Activated naive CD4-positive, alpha-beta T cell treated with anti-CD3 and anti-CD28 coated beads, Interleukin-2, amount 50 U/mL, for 72 hours (primary cell): Measurements from ENCODE around the gene FOXF1. TPM values are rescaled to one million over a fixed set of nuclear protein-coding genes. Genes with fewer than 3 reads are reported as not detected.

Source experiments
- ATAC-seq, 2 donors: fragments of 150-1000 bp; cut with Tn5 transposase; 2 replicates each; pipeline ENCODE4 v1.10.0; 2021; ENCODE audit warnings: mild to moderate bottlenecking in 2 of 2, moderate library complexity in 2 of 2
- DNase-seq, 2 donors: peaks; one replicate each; pipeline ENCODE4 v3.0.0; 2021 to 2022; ENCODE audit warnings: low spot score in 2 of 2
- H3K27ac Mint-ChIP-seq, 2 donors: one replicate each; pipeline ENCODE4 v1.8.0; 2022; ENCODE audit warnings: mild to moderate bottlenecking in 2 of 2, mixed read lengths in 2 of 2
- H3K36me3 Mint-ChIP-seq, 2 donors: one replicate each; pipeline ENCODE4 v1.8.0; 2022; ENCODE audit warnings: mixed read lengths in 2 of 2
- H3K9me3 Mint-ChIP-seq, 2 donors: one replicate each; pipeline ENCODE4 v1.8.0; 2022; ENCODE audit warnings: mixed read lengths in 2 of 2
- total RNA-seq, 2 donors: library from RNA; stranded (reverse); gene quantifications; one replicate each; pipeline ENCODE4 v1.2.3, GENCODE V29; 2022

The FOXF1 gene
- total RNA-seq, 2 donors from 2014 or later: not detected

DNA sequence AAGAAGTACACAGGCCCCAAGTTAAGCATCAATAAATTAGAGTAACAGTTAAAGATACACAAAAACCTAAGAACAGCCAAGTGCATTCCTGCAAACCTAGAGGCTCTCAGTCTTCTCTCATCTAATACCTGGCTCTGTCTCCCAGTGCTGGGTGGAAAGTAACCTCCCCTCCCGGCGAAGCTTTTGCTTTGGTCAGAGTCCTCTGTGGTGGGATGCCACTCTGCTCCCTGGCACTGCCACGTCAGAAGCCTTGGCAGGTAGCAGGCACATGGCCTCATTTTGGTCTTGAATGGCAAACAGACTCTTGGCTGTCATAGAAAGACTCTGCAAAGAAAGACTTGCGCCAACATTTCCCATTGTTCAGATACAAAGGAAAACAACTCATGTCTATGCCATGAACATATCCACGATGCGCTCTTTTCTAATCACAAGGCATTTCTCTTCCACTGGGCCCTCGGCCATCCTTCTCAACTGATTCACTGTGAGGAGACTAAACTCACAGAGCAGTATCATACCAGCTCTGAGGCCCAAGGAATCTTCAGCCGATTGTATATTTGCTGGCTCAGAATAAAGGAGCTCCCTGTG, 23.5 kb downstream of the FOXF1 start:
- no peak overlapping the region for H3K27ac Mint-ChIP-seq
- H3K36me3 Mint-ChIP-seq: peaks cover 4 to 5% of the 10 kb centered on the region in 2 donors
- no peak for DNase-seq
- no peaks in the 10 kb centered on the region for H3K9me3 Mint-ChIP-seq
- no peak for ATAC-seq

DNA sequence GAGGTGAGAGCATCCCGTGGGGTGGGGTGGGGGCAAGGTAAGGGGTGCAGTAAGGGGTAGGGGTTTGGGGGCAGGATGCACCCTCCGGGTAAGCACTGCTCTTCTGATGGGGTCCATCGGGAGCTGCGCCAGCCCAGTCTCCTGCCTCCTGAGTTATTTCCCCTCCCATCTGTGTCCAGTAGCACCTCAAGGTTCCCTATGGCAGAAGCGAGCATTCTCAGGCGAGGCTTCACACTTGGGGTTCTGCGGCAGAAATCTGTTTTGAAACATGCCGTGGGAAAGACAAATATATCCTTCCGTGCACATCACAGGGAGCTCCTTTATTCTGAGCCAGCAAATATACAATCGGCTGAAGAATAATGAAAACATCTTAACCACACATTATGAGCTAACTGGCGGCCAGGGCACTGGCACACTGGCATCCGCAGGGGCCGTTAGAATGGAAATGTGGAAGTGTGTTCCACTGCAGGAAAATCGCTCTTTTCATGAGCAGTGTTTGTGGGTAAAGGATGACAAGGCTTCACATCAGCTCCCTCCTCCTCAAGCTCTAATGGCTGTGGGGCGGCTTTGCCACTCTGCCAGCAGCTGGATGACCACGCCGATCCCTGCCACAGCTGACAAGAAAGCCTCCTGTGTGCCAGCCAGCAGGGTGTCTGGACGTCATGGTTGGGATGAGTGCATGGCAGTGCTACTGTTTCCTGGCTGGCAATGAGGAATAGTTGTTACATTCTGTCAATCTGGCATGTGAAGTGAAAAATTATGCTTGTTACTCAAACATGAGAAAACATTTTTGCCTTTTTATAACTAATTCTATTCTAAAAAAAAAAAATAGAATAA, 24.7 kb downstream of the FOXF1 start:
- Mint-ChIP-seq H3K36me3 (peaks cover 2% of the 10 kb centered on the region in 2 donors), H3K27ac (no peak overlapping the region), H3K9me3 (no peaks in the 10 kb centered on the region)
- no peak for ATAC-seq
- no peak for DNase-seq

DNA sequence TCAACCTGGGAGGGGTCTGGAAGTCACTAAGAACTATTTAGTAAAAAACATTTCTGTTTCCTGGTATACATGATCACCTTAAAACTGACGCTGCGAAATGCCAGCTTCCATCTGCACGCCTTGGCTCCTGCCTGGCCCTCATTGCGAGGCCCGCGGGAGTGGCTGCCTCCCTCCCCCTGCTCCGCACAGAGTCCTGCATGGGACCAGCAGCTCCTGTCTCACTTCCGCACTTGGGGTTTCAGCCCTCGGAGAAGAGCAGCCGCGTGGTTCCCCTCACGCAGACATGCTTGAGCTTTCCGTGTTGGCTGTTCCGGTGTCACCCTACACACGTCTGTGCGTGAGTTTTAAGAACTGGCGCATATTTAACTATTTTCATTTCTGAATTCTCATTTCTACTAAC, 26.3 kb downstream of the FOXF1 start:
- Mint-ChIP-seq H3K9me3 (no peaks in the 10 kb centered on the region), H3K36me3 (peaks cover 0 to 7% of the 10 kb centered on the region in 2 donors), H3K27ac (no peak overlapping the region)
- ATAC-seq (no peak), DNase-seq (no peak)

DNA sequence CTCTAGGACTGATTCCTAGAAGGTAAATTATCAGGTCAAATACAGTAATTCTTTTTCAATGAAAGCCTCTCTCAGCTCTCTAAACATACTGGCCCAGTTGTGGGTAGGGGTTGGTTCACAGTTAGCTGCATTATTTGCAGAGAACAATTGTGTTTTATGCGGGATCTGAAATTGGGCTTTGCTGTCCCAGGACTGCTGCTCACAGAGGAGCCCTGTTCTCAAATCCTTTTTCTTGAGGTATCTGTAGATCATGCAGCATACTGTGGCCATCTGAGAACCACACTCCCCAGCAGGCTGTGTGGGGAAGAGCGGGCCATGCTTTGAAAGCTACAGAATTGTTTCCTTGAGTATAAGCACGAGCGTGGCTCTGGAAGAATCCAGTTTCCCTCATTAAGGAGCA, 27.2 kb downstream of the FOXF1 start:
- DNase-seq: no peak
- Mint-ChIP-seq H3K27ac (no peak overlapping the region), H3K9me3 (no peaks in the 10 kb centered on the region), H3K36me3 (peaks cover 0 to 7% of the 10 kb centered on the region in 2 donors)
- ATAC-seq: no peak

DNA sequence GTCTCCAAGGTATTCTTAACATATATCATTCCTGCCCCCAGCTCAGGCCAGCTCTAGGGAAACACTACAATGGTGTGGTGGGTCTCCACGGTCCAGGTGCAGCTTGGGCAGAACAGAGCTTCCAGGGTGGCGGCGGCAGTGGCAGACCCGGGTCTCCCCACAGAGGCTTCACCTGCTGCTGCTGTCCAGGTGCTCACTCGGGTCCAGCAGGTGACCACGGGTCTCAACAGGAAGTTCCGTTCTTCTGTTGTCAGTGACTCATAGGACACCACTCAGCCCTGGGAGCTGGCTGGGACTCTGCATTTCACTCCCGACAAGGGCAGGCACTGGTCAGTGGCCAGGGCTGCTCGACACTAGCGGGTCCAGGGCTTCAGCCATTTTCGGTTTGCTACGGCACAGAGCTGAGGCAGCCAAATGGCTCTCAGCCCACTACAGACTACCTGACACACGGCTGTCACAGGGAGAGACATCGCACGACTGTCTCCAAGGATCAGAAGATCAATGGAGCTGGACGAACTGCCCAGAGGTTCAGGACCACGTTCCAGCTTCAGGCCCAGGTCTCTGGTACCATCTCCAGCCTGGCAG, 28.0 kb downstream of the FOXF1 start:
- peak overlapping the region in 1 of 2 donors; percentile 32 for H3K27ac Mint-ChIP-seq
- DNase-seq (no peak), ATAC-seq (no peak)
- no peaks in the 10 kb centered on the region for H3K9me3 Mint-ChIP-seq
- H3K36me3 Mint-ChIP-seq: peaks cover 0 to 7% of the 10 kb centered on the region in 2 donors

DNA sequence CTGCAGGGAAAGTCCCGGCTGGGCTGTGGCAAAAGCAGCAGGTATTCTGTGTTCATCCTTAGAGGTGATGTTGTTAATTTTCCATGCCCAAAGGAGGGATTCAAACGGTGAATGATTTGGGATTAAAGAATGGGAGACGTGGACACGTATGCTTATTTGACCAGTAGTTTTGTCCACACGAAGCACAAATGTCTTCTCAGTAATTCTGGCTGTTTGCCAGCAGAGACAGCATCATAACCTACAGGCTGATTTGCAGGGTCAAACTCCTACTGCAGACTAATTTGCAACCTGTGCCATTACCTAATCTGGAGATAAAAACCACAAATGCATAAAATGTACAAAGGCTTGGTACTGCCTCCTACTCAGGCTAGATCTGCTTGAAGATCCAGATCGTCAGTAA, 30.6 kb downstream of the FOXF1 start:
- DNase-seq: no peak
- H3K9me3 Mint-ChIP-seq: no peaks in the 10 kb centered on the region
- ATAC-seq: no peak
- H3K36me3 Mint-ChIP-seq: peaks cover 6 to 7% of the 10 kb centered on the region in 2 donors
- no peak overlapping the region for H3K27ac Mint-ChIP-seq

DNA sequence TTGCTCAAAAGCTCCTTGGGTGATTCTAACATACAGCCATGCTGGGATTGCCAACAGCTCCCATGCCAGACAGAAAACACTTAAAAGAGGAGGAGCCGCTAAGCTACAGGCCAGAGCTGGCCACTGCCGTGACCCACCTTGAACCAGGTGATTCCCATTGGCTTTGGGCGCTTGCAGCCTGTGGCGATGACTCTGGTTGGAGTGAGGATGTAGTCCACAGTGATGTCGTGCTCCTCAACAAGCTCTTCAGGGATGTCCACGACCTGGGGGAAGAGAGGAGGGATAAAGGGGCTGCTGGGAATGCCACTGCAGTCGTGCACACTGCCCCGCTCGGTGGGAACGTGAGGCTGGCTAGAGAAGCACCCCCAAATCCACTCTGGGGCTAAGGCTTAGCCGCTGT, 31.2 kb downstream of the FOXF1 start:
- peaks cover 6 to 7% of the 10 kb centered on the region in 2 donors for H3K36me3 Mint-ChIP-seq
- no peak for DNase-seq
- no peak overlapping the region for H3K27ac Mint-ChIP-seq

DNA sequence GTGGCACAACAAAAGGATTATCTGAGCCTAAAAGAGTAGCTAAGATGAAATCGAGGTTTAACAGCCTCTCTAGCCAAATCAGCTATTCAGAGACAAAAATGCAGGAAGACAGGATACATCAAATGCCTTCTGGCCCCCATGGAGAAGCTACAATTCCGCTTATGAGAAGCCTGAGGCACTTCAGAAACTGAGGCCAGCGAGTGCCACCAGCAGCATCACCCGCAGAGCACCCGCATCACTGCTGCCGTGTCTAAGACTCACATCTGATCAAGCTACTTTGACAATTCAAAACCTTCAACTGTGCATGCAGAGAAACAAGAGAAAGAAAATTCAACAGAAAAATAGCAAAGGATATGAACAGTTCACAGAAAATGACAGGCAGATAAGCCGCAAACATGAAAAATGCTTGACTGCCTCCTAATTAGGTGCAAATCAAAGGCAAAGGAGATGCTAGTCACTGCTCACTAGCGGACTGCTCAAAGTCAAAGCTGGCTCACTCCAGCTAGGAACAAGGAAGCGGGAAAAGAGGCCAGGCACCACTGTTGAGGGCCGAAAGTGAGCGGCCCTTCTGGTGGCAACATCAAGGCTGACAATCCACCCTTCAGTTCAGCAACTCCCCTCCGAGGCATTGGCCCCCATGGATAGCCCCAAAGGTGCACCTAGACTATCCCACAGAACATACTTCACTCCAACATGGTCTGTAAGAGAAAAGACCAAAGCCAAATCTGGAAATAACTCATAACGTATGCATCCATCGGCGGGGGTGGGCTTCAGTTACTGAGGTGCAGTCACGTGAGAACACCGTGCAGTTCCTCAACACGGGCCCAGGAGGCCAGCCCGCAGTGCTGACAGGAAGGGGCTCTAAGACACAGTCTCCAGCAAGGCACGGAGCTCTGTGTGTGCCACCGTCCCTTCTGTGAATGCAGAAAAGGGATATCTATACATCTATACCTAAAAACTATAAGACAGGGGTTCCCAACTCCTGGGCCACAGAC, 32.7 kb downstream of the FOXF1 start:
- H3K36me3 Mint-ChIP-seq: peaks cover 6 to 8% of the 10 kb centered on the region in 2 donors

More for the DNA sequence above, 31.2 kb downstream of the FOXF1 start:
- H3K9me3 Mint-ChIP-seq: no peaks in the 10 kb centered on the region
- no peak for ATAC-seq

DNA sequence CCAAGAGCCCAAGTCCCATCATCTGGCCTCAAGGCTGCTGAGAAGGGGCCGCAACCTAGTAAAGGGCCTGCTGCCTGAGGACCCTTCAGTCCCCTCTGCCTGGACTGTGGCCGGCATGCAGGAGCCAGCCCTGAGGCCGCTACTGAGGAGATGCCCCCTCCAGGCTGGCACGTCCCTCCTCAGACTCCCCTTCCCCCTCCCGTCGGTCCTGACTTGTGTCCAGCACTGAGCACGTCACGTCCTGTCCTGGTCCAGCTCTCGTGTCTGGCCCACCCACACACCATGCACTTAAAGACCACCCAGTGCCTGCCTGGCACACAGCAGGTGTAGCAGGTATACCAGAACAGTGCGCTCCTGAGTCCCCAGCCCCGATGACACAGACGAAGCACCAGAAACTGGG, 35.2 kb downstream of the FOXF1 start:
- no peak overlapping the region for H3K27ac Mint-ChIP-seq
- peaks cover 6 to 12% of the 10 kb centered on the region in 2 donors for H3K36me3 Mint-ChIP-seq
- no peak for ATAC-seq
- no peak for DNase-seq
- no peaks in the 10 kb centered on the region for H3K9me3 Mint-ChIP-seq

More for the DNA sequence above, 32.7 kb downstream of the FOXF1 start:
- ATAC-seq (no peak), DNase-seq (no peak)
- no peaks in the 10 kb centered on the region for H3K9me3 Mint-ChIP-seq
- no peak overlapping the region for H3K27ac Mint-ChIP-seq

DNA sequence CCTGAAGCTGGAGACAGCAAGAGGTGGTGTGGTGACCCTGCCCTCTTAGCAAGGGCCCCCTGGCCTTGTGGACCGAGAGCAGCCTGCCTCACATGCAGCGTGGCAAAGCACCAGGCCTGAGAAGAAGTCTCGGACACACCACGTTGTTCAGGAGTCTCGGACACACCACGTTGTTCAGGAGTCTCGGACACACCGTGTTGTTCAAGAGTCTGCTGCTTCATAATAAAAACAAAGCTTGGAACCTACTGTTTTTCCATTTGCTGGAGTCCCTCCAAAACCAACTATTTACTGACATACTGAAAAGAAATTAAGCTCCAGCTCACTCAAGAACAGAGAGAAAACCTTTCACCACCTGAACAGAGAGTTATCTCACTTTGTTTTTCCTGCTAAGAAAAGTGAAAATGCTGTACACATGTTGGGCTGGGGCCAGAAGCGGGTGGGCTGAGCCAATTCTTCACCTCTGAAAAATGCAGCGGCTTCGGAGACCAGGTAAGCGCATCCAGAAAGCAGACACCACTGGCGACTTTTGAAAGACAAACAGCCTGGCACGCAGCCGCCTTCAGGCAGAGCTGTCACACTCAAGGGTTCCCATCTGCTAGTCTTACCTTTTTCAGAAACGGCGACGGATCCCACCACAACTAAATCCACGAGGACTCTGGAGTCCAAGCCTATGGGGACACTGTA, 35.8 kb downstream of the FOXF1 start:
- peaks cover 6 to 8% of the 10 kb centered on the region in 2 donors for H3K36me3 Mint-ChIP-seq
- DNase-seq: no peak
- H3K27ac Mint-ChIP-seq: no peak overlapping the region
- ATAC-seq: no peak
- H3K9me3 Mint-ChIP-seq: no peaks in the 10 kb centered on the region

DNA sequence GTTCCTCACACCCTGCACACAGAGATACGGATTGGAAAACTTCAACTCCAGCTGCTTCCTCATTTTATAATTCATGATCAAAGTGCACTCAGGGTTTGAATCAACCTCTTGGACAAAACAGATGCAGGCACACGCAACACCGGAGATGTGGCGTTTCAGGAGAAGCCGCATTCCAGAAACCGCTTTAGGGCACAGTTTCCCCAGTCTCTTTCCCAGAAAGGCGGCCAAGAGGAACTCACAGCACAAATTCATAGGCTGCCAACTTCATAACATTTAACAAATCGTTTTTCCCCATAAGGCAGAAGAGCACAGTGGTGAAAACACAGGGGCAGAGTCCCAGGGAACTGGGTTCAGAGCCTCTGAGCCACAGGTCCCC, 36.3 kb downstream of the FOXF1 start:
- Mint-ChIP-seq H3K27ac (no peak overlapping the region), H3K36me3 (peaks cover 6% of the 10 kb centered on the region in 2 donors), H3K9me3 (no peaks in the 10 kb centered on the region)
- no peak for ATAC-seq
- no peak for DNase-seq

DNA sequence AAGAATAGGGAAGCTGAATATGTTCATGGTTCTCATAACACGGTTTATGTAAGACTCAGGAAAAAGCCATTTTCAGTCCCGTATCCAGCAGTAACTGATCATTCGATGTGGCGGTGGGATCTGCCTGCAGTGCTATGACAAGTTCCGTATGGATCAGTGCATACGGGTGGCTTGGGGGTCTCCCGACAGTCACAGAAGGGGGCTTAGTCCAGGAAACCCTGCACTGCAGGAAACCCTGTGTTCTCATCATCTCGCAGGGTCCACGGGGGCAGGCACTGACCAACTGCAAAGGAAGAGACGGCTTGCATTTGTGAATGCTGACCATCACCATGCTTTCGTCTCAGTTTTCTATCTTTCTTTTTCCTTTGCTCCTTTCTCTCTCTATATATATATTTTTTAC, 37.0 kb downstream of the FOXF1 start:
- ATAC-seq (no peak), DNase-seq (no peak)
- Mint-ChIP-seq H3K27ac (no peak overlapping the region), H3K36me3 (peaks cover 6% of the 10 kb centered on the region in 2 donors), H3K9me3 (no peaks in the 10 kb centered on the region)

DNA sequence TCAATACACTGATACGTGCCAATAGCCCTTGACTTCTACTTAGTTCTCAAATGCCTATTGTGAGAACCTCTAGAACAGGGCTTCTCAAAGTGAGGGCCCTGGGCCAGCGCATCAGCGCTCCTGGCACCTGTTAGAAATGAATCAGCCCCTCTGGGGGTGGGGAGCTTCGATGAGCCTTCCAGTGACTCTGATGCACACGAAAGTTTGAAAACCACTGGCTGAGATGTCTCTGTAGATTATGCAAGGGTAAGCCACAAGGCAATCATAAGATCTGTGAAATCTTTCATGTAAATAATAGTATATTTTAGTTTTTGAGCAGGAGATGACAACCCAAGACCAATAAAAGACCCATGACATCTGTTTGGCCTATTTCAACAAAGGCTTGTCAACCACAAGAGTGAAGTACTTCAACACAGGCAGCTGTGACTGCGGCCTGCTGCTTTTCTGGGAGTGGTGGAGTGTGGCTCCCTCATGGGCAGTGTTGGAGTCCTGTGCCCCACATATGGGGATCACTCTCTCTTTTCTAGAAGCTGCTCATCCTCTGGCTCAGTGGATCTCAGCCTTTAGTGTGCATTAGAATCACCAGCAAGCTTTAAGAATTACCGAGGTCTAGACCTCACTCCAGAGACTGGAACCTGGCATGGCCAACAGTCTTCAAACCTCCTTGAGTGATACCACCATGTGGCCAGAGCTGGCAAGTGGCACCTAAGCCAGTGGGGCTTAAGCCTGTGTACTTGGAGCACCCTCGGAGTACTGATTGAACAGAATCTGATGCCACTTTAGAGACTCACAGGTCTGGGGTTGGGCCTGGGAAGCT, 39.0 kb downstream of the FOXF1 start:
- ATAC-seq (peak; percentile 70 to 87), DNase-seq (no peak)
- Mint-ChIP-seq H3K9me3 (peaks cover 0 to 4% of the 10 kb centered on the region in 2 donors), H3K27ac (peak overlapping the region in 1 of 2 donors; percentile 88), H3K36me3 (peaks cover 11 to 14% of the 10 kb centered on the region in 2 donors)

DNA sequence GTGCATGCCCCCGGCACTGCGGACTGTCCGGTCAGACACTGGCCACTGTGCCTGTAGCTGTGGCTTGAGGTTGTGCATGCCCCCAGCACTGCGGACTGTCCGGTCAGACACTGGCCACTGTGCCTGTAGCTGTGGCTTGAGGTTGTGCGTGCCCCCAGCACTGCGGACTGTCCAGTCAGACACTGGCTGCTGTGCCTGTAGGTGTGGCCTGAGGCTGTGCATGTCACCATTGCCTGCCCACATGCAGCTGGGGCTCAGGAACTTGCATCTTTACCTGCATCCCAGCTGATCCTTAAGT, 39.5 kb downstream of the FOXF1 start:
- no peak for ATAC-seq
- H3K36me3 Mint-ChIP-seq: peaks cover 8 to 16% of the 10 kb centered on the region in 2 donors

DNA sequence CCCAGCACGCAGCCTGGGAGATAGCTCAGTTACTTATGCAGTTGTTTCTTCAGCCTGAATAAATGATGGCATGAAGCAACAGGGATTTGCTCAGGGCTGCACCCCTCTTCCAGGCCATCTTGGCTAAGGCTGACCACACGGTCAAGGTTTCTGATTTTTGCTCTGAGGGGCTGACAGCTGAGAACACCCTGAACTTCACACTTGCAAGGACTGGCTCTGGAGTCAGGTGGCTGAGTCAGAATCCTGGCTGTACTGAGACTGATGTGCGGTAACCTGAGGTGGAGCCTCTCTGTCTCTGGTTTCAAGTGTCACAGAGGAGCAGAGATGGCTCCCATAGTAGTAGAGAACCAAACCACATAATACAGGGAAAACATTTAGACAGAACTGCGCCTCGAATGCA, 40.0 kb downstream of the FOXF1 start:
- Mint-ChIP-seq H3K9me3 (peaks cover 0 to 4% of the 10 kb centered on the region in 2 donors), H3K36me3 (peaks cover 10 to 16% of the 10 kb centered on the region in 2 donors)

More for the DNA sequence above, 39.5 kb downstream of the FOXF1 start:
- DNase-seq: no peak
- Mint-ChIP-seq H3K9me3 (peaks cover 0 to 4% of the 10 kb centered on the region in 2 donors), H3K27ac (no peak overlapping the region)

More for the DNA sequence above, 40.0 kb downstream of the FOXF1 start:
- DNase-seq (no peak), ATAC-seq (no peak)
- H3K27ac Mint-ChIP-seq: no peak overlapping the region
